ENCODE data around the gene UBXN4. TPM values are rescaled to one million over a fixed set of nuclear protein-coding genes. Genes with fewer than 3 reads are reported as not detected.

UBXN4 gene
- total and polyA plus RNA-seq, 2 of the 4 experiments (the other 2 are of a cell fraction) = 48.1 to 49.1 TPM

DNA sequence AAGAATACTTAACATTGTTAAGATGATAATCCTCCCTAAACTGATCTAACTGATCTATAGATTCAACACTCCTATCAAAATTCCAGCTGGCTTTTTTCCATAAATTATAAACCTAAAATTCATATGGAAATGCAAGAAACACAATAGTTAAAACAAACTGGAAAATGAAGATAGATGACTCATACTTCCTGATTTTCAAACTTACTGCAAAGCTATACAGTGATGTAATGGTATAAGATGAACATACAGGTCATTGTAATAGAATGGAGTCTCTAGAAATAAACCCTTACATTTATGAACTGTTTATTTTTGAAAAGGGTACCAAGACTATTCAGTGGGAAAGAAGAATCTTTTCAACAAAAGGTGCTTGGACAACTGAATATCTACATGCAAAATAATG is 32.3 kb downstream of the UBXN4 start:
- Histone ChIP-seq H3K18ac (ENCODE audit: low read depth, low read length) (no peak overlapping the region), H3K27ac (ENCODE audit: insufficient read depth, low read length) (no peak overlapping the region), H3K23ac (ENCODE audit: low read depth, low read length) (no peak overlapping the region), H2BK15ac (ENCODE audit: low read depth, low read length) (no peak overlapping the region), H3K9me1 (ENCODE audit: insufficient read depth, low read length) (peaks cover 2% of the 10 kb centered on the region), H3K14ac (replicated peaks; ENCODE audit: low read depth, low read length) (no peak overlapping the region), H3K4me2 (ENCODE audit: low read depth, low read length) (no peak overlapping the region), H2AK9ac (replicated peaks; ENCODE audit: low read depth, low read length, poor library complexity) (no peak overlapping the region), H2BK5ac (ENCODE audit: low read depth, low read length, poor library complexity, severe bottlenecking) (peak overlapping the region; percentile 33), H3K27me3 (ENCODE audit: control insufficient read depth, insufficient read depth, low read length) (no peaks in the 10 kb centered on the region), H3K9me3 (ENCODE audit: control insufficient read depth, insufficient read depth, low read length) (peaks cover 3% of the 10 kb centered on the region), H2BK120ac (ENCODE audit: low read depth, low read length) (no peak overlapping the region), H4K20me1 (ENCODE audit: insufficient read depth, low read length) (0 out of 2 replicates have a peak, but pooled peaks cover 3% of the 10 kb centered on the region), H3K9ac (ENCODE audit: low read depth, low read length) (no peak overlapping the region), H3K4ac (ENCODE audit: low read depth, low read length) (no peak overlapping the region), H3K79me1 (ENCODE audit: low read depth in 1 of 2, low read length in 2 of 2) (peaks cover 10 to 28% of the 10 kb centered on the region in 2 experiments), H2BK20ac (ENCODE audit: low read depth, low read length) (no peak overlapping the region), H3K56ac (ENCODE audit: extremely low read depth, insufficient read depth, low read length) (no peak overlapping the region), H4K91ac (ENCODE audit: insufficient read depth, low read depth, low read length) (no peak overlapping the region), H3K36me3 (ENCODE audit: control insufficient read depth, insufficient read depth, low read length) (peaks cover 50% of the 10 kb centered on the region), H3K4me3 (ENCODE audit: insufficient read depth, low read depth, low read length) (no peak overlapping the region), H4K5ac (ENCODE audit: low read depth, low read length) (no peak overlapping the region), H2AFZ (replicated peaks; ENCODE audit: low read length, poor library complexity) (no peak overlapping the region), H4K8ac (ENCODE audit: low read depth in 2 of 2, low read length in 2 of 2) (no peak overlapping the region), H3K4me1 (ENCODE audit: control insufficient read depth, insufficient read depth, low read length) (no peaks in the 10 kb centered on the region; the same call in 1 of the 2 replicates), H2AK5ac (ENCODE audit: low read depth, low read length) (no peak overlapping the region)
- DNase-seq = peak; percentile 80
- ATAC-seq (ENCODE audit: low read depth) = peak; percentile 66
- CTCF ChIA-PET = no interaction called here
- dilution Hi-C loops (cut with HindIII; ENCODE audit: low sequenced_read_pairs, unreplicated experiment) (no loop called here), intact Hi-C loops (cut with micrococcal nuclease) (no loop called here), in situ Hi-C loops (cut with MboI; ENCODE audit: low sequenced_read_pairs) (no loop called here)
- TF ChIP-seq, protein P1, sequence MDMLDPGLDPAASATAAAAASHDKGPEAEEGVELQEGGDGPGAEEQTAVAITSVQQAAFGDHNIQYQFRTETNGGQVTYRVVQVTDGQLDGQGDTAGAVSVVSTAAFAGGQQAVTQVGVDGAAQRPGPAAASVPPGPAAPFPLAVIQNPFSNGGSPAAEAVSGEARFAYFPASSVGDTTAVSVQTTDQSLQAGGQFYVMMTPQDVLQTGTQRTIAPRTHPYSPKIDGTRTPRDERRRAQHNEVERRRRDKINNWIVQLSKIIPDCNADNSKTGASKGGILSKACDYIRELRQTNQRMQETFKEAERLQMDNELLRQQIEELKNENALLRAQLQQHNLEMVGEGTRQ (IDR thresholded peaks at IDR 0.05; ENCODE audit: low read depth, low read length) = no peak
- no peak for TF ChIP-seq MAZ (IDR thresholded peaks at IDR 0.05; ENCODE audit: borderline replicate concordance, low read depth, low read length)
- peak; percentile 25; the same call in 1 of the 2 replicates for TF ChIP-seq BHLHE40 (IDR thresholded peaks at IDR 0.05; ENCODE audit: low read depth, low read length)
- TF ChIP-seq CEBPB (IDR thresholded peaks at IDR 0.05; ENCODE audit: low read depth, low read length) = peak; percentile 48; the same call in 1 of the 2 replicates
- no peak for TF ChIP-seq RCOR1 (IDR thresholded peaks at IDR 0.05; ENCODE audit: insufficient replicate concordance, low read length)
- TF ChIP-seq NFE2L2 (IDR thresholded peaks at IDR 0.05; ENCODE audit: low read depth, low read length) = no peak
- TF ChIP-seq POLR2A (IDR thresholded peaks at IDR 0.05; ENCODE audit: low read depth, low read length) = no peak
- peak; percentile 81 for TF ChIP-seq FOS (IDR thresholded peaks at IDR 0.05; ENCODE audit: low read depth, low read length)
- BruUV-seq (replicated peaks) = no TSS peak
- POLR2A ChIA-PET (ENCODE audit: unreplicated experiment) = no interaction called here

Measured in IMR-90 (cell line).